H1 (cell line): ENCODE measurements around the gene ADARB2. TPM values are rescaled to one million over a fixed set of nuclear protein-coding genes. Genes with fewer than 3 reads are reported as not detected.

ENCODE experiments used
- CTCF ChIA-PET: fragments of 300-600 bp; sonication (Branson Sonifier 250); formaldehyde crosslinking; loops from one replicate; lab custom pipeline; 2021; ENCODE audit not compliant: partially characterized antibody; lab: Charles Lee
- POLR2A ChIA-PET: fragments of 300-600 bp; sonication (Branson Sonifier 250); formaldehyde crosslinking; loops from one replicate; lab custom pipeline; 2021; ENCODE audit warnings: inconsistent platforms; ENCODE audit not compliant: partially characterized antibody; lab: Charles Lee
- DNase-seq, 2 experiments: peaks; one replicate each; pipeline versions ENCODE4 v3.0.0 to v3.0.0-alpha.2; 2010 to 2022; ENCODE audit warnings: low spot score in 2 of 2, low read depth in 1 of 2, mixed read lengths in 1 of 2
- FAIRE-seq: peaks from 2 replicates; lab custom pipeline; 2011; peaks lifted over from hg19 to GRCh38; lab: Jason Lieb, UNC
- H2AFZ ChIP-seq: 2 replicates; pipeline ENCODE4 v1.8.1; 2012; ENCODE audit warnings: low read length, inconsistent platforms
- H2AK5ac ChIP-seq: 2 replicates; pipeline ENCODE4 v1.6.1; 2013; ENCODE audit warnings: low read depth, low read length
- H2BK120ac ChIP-seq: replicated peaks from 2 replicates; pipeline ENCODE3; 2013; ENCODE audit warnings: low read depth, low read length, inconsistent platforms
- H2BK12ac ChIP-seq: 2 replicates; pipeline ENCODE4 v1.6.1; 2013; ENCODE audit warnings: low read depth, low read length
- H2BK15ac ChIP-seq: 2 replicates; pipeline ENCODE4 v1.6.1; 2013; ENCODE audit warnings: low read length
- H2BK20ac ChIP-seq: 2 replicates; pipeline ENCODE4 v1.6.1; 2013; ENCODE audit warnings: low read length
- H2BK5ac ChIP-seq: 2 replicates; pipeline ENCODE4 v1.6.1; 2013; ENCODE audit warnings: low read depth, low read length
- H3K14ac ChIP-seq: 2 replicates; pipeline ENCODE4 v1.6.1; 2013; ENCODE audit warnings: inconsistent platforms; ENCODE audit not compliant: insufficient read length
- H3K18ac ChIP-seq: 2 replicates; pipeline ENCODE4 v1.6.1; 2013; ENCODE audit warnings: low read length; ENCODE audit errors: extremely low read depth
- H3K23ac ChIP-seq: 2 replicates; pipeline ENCODE4 v1.6.1; 2013; ENCODE audit warnings: inconsistent platforms; ENCODE audit not compliant: insufficient read length
- H3K23me2 ChIP-seq: 2 replicates; pipeline ENCODE4 v1.6.1; 2013; ENCODE audit warnings: low read depth, low read length
- H3K27ac ChIP-seq: 2 replicates; pipeline ENCODE4 v1.6.1; 2011; ENCODE audit warnings: low read depth, low read length, inconsistent platforms
- H3K27me3 ChIP-seq, 4 experiments: replicated peaks in 1 of 4; 1 replicate in 1 of 4; 2 replicates in 3 of 4; pipeline versions ENCODE4 v1.6.1 to v1.8.1; 2011 to 2013; ENCODE audit warnings: low read length in 3 of 4, mild to moderate bottlenecking in 3 of 4, inconsistent platforms in 2 of 4, mixed read lengths in 2 of 4, moderate library complexity in 1 of 4; ENCODE audit not compliant: control insufficient read depth in 3 of 4, insufficient read depth in 3 of 4; ENCODE audit errors: extremely low read depth in 1 of 4
- H3K36me3 ChIP-seq, 4 experiments: 2 replicates each; pipeline versions ENCODE4 v1.6.1 to v1.8.1; 2011 to 2013; ENCODE audit warnings: mild to moderate bottlenecking in 4 of 4, low read length in 3 of 4, moderate library complexity in 2 of 4, control low read depth in 1 of 4, inconsistent platforms in 1 of 4; ENCODE audit not compliant: insufficient read depth in 4 of 4, control insufficient read depth in 2 of 4
- H3K4ac ChIP-seq: replicated peaks from 2 replicates; pipeline ENCODE3; 2013; ENCODE audit warnings: low read length, low read depth, mixed read lengths, inconsistent platforms; ENCODE audit not compliant: insufficient read length
- H3K4me1 ChIP-seq, 4 experiments: replicated peaks in 1 of 4; 1 replicate in 1 of 4; 2 replicates in 3 of 4; pipeline versions ENCODE4 v1.6.1 to v1.8.1; 2011 to 2013; ENCODE audit warnings: low read length in 3 of 4, inconsistent platforms in 2 of 4, mixed read lengths in 1 of 4; ENCODE audit not compliant: insufficient read depth in 4 of 4, control insufficient read depth in 3 of 4
- H3K4me2 ChIP-seq, 2 experiments: 2 replicates each; pipeline versions ENCODE4 v1.6.1 to v1.8.1; 2011 to 2013; ENCODE audit warnings: low read depth in 2 of 2, low read length in 2 of 2, control low read depth in 1 of 2, inconsistent platforms in 1 of 2, mild to moderate bottlenecking in 1 of 2; ENCODE audit not compliant: insufficient read depth in 1 of 2
- H3K4me3 ChIP-seq, 4 experiments: fragments of 200-600, 300-600 bp in 1 of 4; sonication (generic), shearing (Covaris generic), sonication (Bioruptor Twin) in 1 of 4; 2 replicates each; pipeline versions ENCODE4 v1.5.1 to v1.8.1; 2011 to 2016; ENCODE audit warnings: low read length in 4 of 4, low read depth in 3 of 4, control low read depth in 2 of 4, inconsistent platforms in 2 of 4, mild to moderate bottlenecking in 2 of 4, mixed read lengths in 1 of 4, moderate library complexity in 1 of 4; ENCODE audit not compliant: insufficient read depth in 2 of 4; ENCODE audit errors: extremely low read depth in 1 of 4
- H3K56ac ChIP-seq: replicated peaks from 2 replicates; pipeline ENCODE3; 2013; ENCODE audit warnings: low read depth, mild to moderate bottlenecking, mixed read lengths, low read length, inconsistent platforms; ENCODE audit not compliant: insufficient read length
- H3K79me1 ChIP-seq: 2 replicates; pipeline ENCODE4 v1.6.1; 2013; ENCODE audit warnings: low read depth, low read length, control low read depth
- H3K79me2 ChIP-seq, 2 experiments: 2 replicates each; pipeline versions ENCODE4 v1.6.1 to v1.8.1; 2012 to 2013; ENCODE audit warnings: low read length in 2 of 2, mild to moderate bottlenecking in 2 of 2, inconsistent platforms in 1 of 2; ENCODE audit not compliant: insufficient read depth in 2 of 2, control insufficient read depth in 1 of 2
- H3K9ac ChIP-seq, 4 experiments: replicated peaks in 1 of 4; 1 replicate in 1 of 4; 2 replicates in 3 of 4; pipeline versions ENCODE4 v1.6.1 to v1.8.1; 2011 to 2013; ENCODE audit warnings: low read depth in 3 of 4, low read length in 3 of 4, control low read depth in 2 of 4, mild to moderate bottlenecking in 2 of 4, moderate library complexity in 2 of 4, inconsistent platforms in 1 of 4; ENCODE audit errors: extremely low read depth in 1 of 4
- H3K9me3 ChIP-seq, 2 experiments: 2 replicates each; pipeline versions ENCODE4 v1.6.1 to v1.8.1; 2012 to 2013; ENCODE audit warnings: mild to moderate bottlenecking in 2 of 2, moderate library complexity in 2 of 2, control low read depth in 1 of 2, inconsistent platforms in 1 of 2, low read depth in 1 of 2, low read length in 1 of 2, mixed read lengths in 1 of 2; ENCODE audit not compliant: insufficient read depth in 2 of 2
- H4K20me1 ChIP-seq, 2 experiments: replicated peaks in 1 of 2; 2 replicates each; pipeline versions ENCODE3 to v1.8.1; 2011 to 2013; ENCODE audit warnings: inconsistent platforms in 2 of 2, low read length in 2 of 2, mild to moderate bottlenecking in 1 of 2; ENCODE audit not compliant: insufficient read depth in 2 of 2, control insufficient read depth in 1 of 2
- H4K5ac ChIP-seq: 2 replicates; pipeline ENCODE4 v1.6.1; 2013; ENCODE audit warnings: low read length, low read depth, mixed read lengths, inconsistent platforms; ENCODE audit not compliant: insufficient read length
- H4K8ac ChIP-seq: 2 replicates; pipeline ENCODE4 v1.8.0; 2013; ENCODE audit warnings: mild to moderate bottlenecking, moderate library complexity, low read length, inconsistent platforms; ENCODE audit not compliant: insufficient read depth; ENCODE audit errors: extremely low read depth
- H4K91ac ChIP-seq: replicated peaks from 2 replicates; pipeline ENCODE3; 2013; ENCODE audit warnings: low read length, mixed read lengths, inconsistent platforms; ENCODE audit not compliant: insufficient read length
- BCL11A ChIP-seq, 2 experiments: IDR thresholded peaks; one replicate each; pipeline ENCODE4 v1.6.1; 2011; ENCODE audit warnings: low read depth in 2 of 2, low read length in 2 of 2, mild to moderate bottlenecking in 2 of 2
- EP300 ChIP-seq, 2 experiments: IDR thresholded peaks; 1 replicate in 1 of 2; 2 replicates in 1 of 2; pipeline ENCODE4 v1.6.1; 2011 to 2012; ENCODE audit warnings: low read depth in 2 of 2, low read length in 2 of 2, mild to moderate bottlenecking in 2 of 2, borderline replicate concordance in 1 of 2, inconsistent platforms in 1 of 2, moderate library complexity in 1 of 2
- EZH2 ChIP-seq: fragments of 200-600 bp; sonication (generic); IDR thresholded peaks from 2 replicates; pipeline ENCODE4 v1.7.1; 2012; ENCODE audit warnings: low read depth, mild to moderate bottlenecking, moderate library complexity, low read length, inconsistent platforms; ENCODE audit not compliant: severe bottlenecking
- HDAC2 ChIP-seq, 2 experiments: fragments of 300-600 bp in 1 of 2; sonication (generic) in 1 of 2; IDR thresholded peaks; 2 replicates each; pipeline ENCODE4 v1.6.1; 2011 to 2012; ENCODE audit warnings: low read depth in 2 of 2, low read length in 2 of 2, mild to moderate bottlenecking in 2 of 2, moderate library complexity in 2 of 2, borderline replicate concordance in 1 of 2, inconsistent platforms in 1 of 2
- JUN ChIP-seq: IDR thresholded peaks from 2 replicates; pipeline ENCODE4 v1.6.1; 2011; ENCODE audit warnings: low read depth, mild to moderate bottlenecking, improper control_type of control experiment, low read length
- KDM1A ChIP-seq: fragments of 200-600, 300-600 bp; sonication (generic); IDR thresholded peaks from 2 replicates; pipeline ENCODE4 v1.7.1; 2016; ENCODE audit warnings: mild to moderate bottlenecking, low read length, borderline replicate concordance
- POU5F1 ChIP-seq: IDR thresholded peaks from 2 replicates; pipeline ENCODE4 v1.6.1; 2011; ENCODE audit warnings: low read depth, mild to moderate bottlenecking, low read length, moderate library complexity
- SAP30 ChIP-seq: fragments of 300-600 bp; sonication (generic); IDR thresholded peaks from 2 replicates; pipeline ENCODE4 v1.7.1; 2012; ENCODE audit warnings: low read length, moderate library complexity, mild to moderate bottlenecking, inconsistent platforms; ENCODE audit not compliant: insufficient read depth, insufficient replicate concordance
- SUZ12 ChIP-seq: fragments of 200-600 bp; sonication (generic); IDR thresholded peaks from 2 replicates; pipeline ENCODE4 v1.6.1; 2012; ENCODE audit warnings: mild to moderate bottlenecking, inconsistent platforms, low read length, moderate library complexity, mixed read lengths
- TAF1 ChIP-seq: IDR thresholded peaks from 2 replicates; pipeline ENCODE4 v1.6.1; 2011; ENCODE audit warnings: mild to moderate bottlenecking, low read depth, low read length
- WGBS, 2 experiments: shearing (Covaris generic) in 1 of 2; methylation state at CpG; one replicate each; pipeline versions ENCODE4 v1.1.6 to v1.1.7; 2013 to 2015; ENCODE audit warnings: low lambda C conversion rate in 2 of 2, mixed read lengths in 2 of 2, inconsistent platforms in 1 of 2, low coverage in 1 of 2, missing lambda C conversion rate in 1 of 2; ENCODE audit not compliant: insufficient replicate concordance in 2 of 2, insufficient coverage in 1 of 2, insufficient read length in 1 of 2; ENCODE audit errors: extremely low coverage in 1 of 2, missing lambda C conversion rate in 1 of 2; 5-methylcytosine and 5-hydroxymethylcytosine counted together
- polyA plus RNA-seq, 7 experiments: library from polyadenylated mRNA; depleted of rRNA in 3 of 7; stranded (reverse) in 5 of 7; unstranded in 2 of 7; fragments of >200 nt in 5 of 7; fragments of 200-250 nt in 2 of 7; gene quantifications; 1 replicate in 5 of 7; 2 replicates in 1 of 7; 4 replicates in 1 of 7; pipeline versions ENCODE4 v1.2.1 to v1.2.3, GENCODE V29; 2011 to 2013; ENCODE audit warnings: missing spikeins in 2 of 7, mixed read lengths in 2 of 7
- total RNA-seq: library from RNA; stranded (reverse); fragmentation: NEBNext Ultra II Directional; extraction: Animal tissue kit (Norgen Biotek cat#: 25700); gene quantifications from 2 replicates; pipeline ENCODE4 v1.2.1, GENCODE V29; 2021
- TF ChIP-seq, protein P1 (sequence below), 3 experiments: IDR thresholded peaks; 1 replicate in 2 of 3; 2 replicates in 1 of 3; pipeline versions ENCODE4 v1.5.1 to v1.6.1; 2011; ENCODE audit warnings: low read length in 3 of 3, mild to moderate bottlenecking in 3 of 3, inconsistent platforms in 2 of 3, low read depth in 1 of 3, moderate library complexity in 1 of 3; ENCODE audit not compliant: insufficient read depth in 1 of 3; ENCODE audit errors: control extremely low read depth in 1 of 3

The ADARB2 gene
- total and polyA plus RNA-seq, 2 of the 8 experiments (the other 6 are each of a cell fraction or from before 2014, with no cell fraction given): 2.2 to 2.8 TPM

DNA sequence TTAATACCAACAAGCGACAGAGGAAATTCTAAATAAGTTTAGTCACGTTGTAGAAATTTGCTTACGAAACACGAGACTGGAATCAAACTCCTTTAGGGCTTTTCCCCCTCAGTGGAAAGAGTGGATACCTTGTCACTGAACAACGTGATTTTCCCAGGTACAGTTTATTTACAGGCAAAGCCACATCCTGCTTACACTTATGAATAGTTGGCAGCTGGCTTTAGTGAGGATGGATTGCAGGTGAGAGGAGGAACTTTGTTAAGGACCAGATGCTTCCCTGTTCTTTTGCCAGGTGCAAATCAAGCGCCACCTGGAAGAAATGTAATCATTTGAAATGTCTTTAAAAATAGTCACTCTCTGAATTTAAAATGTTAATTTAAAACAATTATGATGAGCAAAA lies 282.4 kb downstream of the ADARB2 start:
- no peak for FAIRE-seq
- TF ChIP-seq EP300 (IDR thresholded peaks at IDR 0.05; ENCODE audit: borderline replicate concordance in 1 of 2, low read depth in 2 of 2, low read length in 2 of 2): no peak
- no peak for TF ChIP-seq POU5F1
- no peak for TF ChIP-seq HDAC2 (IDR thresholded peaks at IDR 0.05; ENCODE audit: borderline replicate concordance in 1 of 2, low read depth in 2 of 2, low read length in 2 of 2)
- no peak for TF ChIP-seq BCL11A (IDR thresholded peaks at IDR 0.05; ENCODE audit: low read depth in 2 of 2, low read length in 2 of 2)
- no peak for TF ChIP-seq KDM1A
- no peak for TF ChIP-seq SAP30
- no peak for TF ChIP-seq TAF1
- TF ChIP-seq JUN: no peak
- TF ChIP-seq EZH2: no peak
- TF ChIP-seq, protein P1, sequence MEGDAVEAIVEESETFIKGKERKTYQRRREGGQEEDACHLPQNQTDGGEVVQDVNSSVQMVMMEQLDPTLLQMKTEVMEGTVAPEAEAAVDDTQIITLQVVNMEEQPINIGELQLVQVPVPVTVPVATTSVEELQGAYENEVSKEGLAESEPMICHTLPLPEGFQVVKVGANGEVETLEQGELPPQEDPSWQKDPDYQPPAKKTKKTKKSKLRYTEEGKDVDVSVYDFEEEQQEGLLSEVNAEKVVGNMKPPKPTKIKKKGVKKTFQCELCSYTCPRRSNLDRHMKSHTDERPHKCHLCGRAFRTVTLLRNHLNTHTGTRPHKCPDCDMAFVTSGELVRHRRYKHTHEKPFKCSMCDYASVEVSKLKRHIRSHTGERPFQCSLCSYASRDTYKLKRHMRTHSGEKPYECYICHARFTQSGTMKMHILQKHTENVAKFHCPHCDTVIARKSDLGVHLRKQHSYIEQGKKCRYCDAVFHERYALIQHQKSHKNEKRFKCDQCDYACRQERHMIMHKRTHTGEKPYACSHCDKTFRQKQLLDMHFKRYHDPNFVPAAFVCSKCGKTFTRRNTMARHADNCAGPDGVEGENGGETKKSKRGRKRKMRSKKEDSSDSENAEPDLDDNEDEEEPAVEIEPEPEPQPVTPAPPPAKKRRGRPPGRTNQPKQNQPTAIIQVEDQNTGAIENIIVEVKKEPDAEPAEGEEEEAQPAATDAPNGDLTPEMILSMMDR (IDR thresholded peaks at IDR 0.05; ENCODE audit: control extremely low read depth in 1 of 3, insufficient read depth in 1 of 3, low read depth in 1 of 3, low read length in 3 of 3): no peak
- no peak for TF ChIP-seq SUZ12

More for the DNA sequence above, 282.4 kb downstream of the ADARB2 start:
- H2BK12ac ChIP-seq: no peak overlapping the region
- no peak overlapping the region for H4K91ac ChIP-seq
- H3K4ac ChIP-seq: no peak overlapping the region
- no peak overlapping the region for H2BK5ac ChIP-seq
- no peaks in the 10 kb centered on the region for H3K36me3 ChIP-seq
- no peak overlapping the region for H2BK20ac ChIP-seq
- H3K27me3 ChIP-seq: no peaks in the 10 kb centered on the region
- H3K79me1 ChIP-seq: no peaks in the 10 kb centered on the region
- CTCF ChIA-PET: interaction anchor here (0.6 to 1.6 kb wide), 4 partner anchors 9 to 390 kb away, joined by 3 to 4 read pairs (median 3); no protein-coding TSS in a partner anchor
- no peak overlapping the region for H3K4me3 ChIP-seq
- POLR2A ChIA-PET: no interaction called here
- H3K27ac ChIP-seq: no peak overlapping the region
- no peaks in the 10 kb centered on the region for H3K4me1 ChIP-seq
- no peak overlapping the region for H2BK120ac ChIP-seq
- no peaks in the 10 kb centered on the region; a peak in 1 of 4 replicates for H3K9me3 ChIP-seq
- no peak overlapping the region for H2BK15ac ChIP-seq
- no peak overlapping the region for H4K8ac ChIP-seq
- no peak overlapping the region for H3K56ac ChIP-seq
- no peak overlapping the region for H4K5ac ChIP-seq
- H3K4me2 ChIP-seq: no peak overlapping the region
- H4K20me1 ChIP-seq: no peaks in the 10 kb centered on the region
- H3K23me2 ChIP-seq: no peaks in the 10 kb centered on the region
- no peak overlapping the region for H3K9ac ChIP-seq
- H3K79me2 ChIP-seq: no peaks in the 10 kb centered on the region
- DNase-seq: no peak
- H3K14ac ChIP-seq: no peak overlapping the region
- H3K18ac ChIP-seq: no peak overlapping the region
- H2AFZ ChIP-seq: no peak overlapping the region
- no peak overlapping the region for H2AK5ac ChIP-seq
- 93% methylated on average over 6 of the region's 6 CpGs; no CpG with 5 or more reads in 1 of the 2 experiments for WGBS, 2 experiments
- no peak overlapping the region for H3K23ac ChIP-seq
